ENCODE measurements around the gene ARRDC5. TPM values are rescaled to one million over a fixed set of nuclear protein-coding genes. Genes with fewer than 3 reads are reported as not detected.
A peak's percentile ranks its signal among the peaks of the same experiment; 100 is the strongest.

Gene ARRDC5
- total and polyA plus RNA-seq, 2 of the 13 experiments (the other 11 are each of a cell fraction or from before 2014, with no cell fraction given) = not detected

DNA sequence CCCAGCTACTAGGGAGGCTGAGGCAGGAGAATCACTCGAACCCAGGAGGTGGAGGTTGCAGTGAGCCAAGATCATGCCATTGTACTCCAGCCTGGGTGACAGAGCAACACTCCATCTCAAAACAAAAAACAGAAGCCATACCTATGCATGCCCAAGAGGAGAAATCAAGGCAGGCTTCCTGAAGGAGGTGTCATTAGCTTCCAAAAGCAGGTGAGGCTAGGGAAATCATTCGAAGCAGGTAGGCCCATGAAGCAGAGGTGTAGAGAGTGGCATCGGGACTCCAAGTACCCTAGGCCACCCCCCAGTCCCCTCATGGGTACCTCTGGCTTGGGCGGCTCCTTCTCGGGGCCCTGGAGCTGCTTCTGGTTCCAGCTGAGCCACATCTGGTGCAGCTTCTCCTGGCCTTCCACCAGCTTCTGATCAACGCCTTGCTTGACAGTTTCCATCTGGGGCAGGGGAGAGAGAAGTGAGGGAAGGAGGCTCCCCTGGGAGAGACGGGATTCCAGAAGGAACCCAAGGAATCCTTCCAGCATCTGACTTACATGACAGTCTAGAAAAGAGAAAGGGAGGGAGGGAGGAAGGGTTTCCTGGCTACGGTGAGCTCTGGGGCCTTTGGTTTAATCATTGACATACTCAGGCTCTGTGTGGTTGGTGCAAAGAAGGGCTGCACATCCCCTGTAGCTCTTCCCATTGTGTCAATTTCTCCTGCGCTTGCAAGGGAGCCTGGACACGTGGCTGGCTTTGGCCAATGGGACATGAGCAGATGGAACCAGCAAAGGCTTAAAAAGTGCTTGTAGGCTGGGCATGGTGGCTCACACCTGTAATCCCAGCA is 58.1 kb downstream of the ARRDC5 start (continued):
- TF ChIP-seq, protein P1, sequence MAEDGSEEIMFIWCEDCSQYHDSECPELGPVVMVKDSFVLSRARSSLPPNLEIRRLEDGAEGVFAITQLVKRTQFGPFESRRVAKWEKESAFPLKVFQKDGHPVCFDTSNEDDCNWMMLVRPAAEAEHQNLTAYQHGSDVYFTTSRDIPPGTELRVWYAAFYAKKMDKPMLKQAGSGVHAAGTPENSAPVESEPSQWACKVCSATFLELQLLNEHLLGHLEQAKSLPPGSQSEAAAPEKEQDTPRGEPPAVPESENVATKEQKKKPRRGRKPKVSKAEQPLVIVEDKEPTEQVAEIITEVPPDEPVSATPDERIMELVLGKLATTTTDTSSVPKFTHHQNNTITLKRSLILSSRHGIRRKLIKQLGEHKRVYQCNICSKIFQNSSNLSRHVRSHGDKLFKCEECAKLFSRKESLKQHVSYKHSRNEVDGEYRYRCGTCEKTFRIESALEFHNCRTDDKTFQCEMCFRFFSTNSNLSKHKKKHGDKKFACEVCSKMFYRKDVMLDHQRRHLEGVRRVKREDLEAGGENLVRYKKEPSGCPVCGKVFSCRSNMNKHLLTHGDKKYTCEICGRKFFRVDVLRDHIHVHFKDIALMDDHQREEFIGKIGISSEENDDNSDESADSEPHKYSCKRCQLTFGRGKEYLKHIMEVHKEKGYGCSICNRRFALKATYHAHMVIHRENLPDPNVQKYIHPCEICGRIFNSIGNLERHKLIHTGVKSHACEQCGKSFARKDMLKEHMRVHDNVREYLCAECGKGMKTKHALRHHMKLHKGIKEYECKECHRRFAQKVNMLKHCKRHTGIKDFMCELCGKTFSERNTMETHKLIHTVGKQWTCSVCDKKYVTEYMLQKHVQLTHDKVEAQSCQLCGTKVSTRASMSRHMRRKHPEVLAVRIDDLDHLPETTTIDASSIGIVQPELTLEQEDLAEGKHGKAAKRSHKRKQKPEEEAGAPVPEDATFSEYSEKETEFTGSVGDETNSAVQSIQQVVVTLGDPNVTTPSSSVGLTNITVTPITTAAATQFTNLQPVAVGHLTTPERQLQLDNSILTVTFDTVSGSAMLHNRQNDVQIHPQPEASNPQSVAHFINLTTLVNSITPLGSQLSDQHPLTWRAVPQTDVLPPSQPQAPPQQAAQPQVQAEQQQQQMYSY (CRISPR knock-in tag; IDR thresholded peaks at IDR 0.05) = no peak
- TF ChIP-seq ZNF878 (CRISPR knock-in tag; IDR thresholded peaks at IDR 0.05) (no peak), RFX3 (CRISPR knock-in tag; IDR thresholded peaks at IDR 0.05) (no peak), ZFX (CRISPR knock-in tag; IDR thresholded peaks at IDR 0.05; ENCODE audit: low read depth) (peak; percentile 49; the same call in 1 of the 2 replicates), ISX (CRISPR knock-in tag; conservative IDR thresholded peaks at IDR 0.05) (no peak), KDM5A (IDR thresholded peaks at IDR 0.05; ENCODE audit: borderline replicate concordance, low read length) (no peak), ARNT2 (CRISPR knock-in tag; IDR thresholded peaks at IDR 0.05; ENCODE audit: low read depth) (no peak), ZNF709 (CRISPR knock-in tag; IDR thresholded peaks at IDR 0.05) (no peak), ZNF468 (CRISPR knock-in tag; IDR thresholded peaks at IDR 0.05) (no peak), ZFP36 (IDR thresholded peaks at IDR 0.05; ENCODE audit: borderline replicate concordance, low read depth, low read length, partially characterized antibody) (peak; percentile 87), ATF7 (IDR thresholded peaks at IDR 0.05) (no peak), ATF7 (CRISPR knock-in tag; IDR thresholded peaks at IDR 0.05) (no peak), ZFP90 (CRISPR knock-in tag; IDR thresholded peaks at IDR 0.05; ENCODE audit: borderline replicate concordance) (no peak), ATRX (CRISPR knock-in tag; IDR thresholded peaks at IDR 0.05; ENCODE audit: borderline replicate concordance) (no peak), HHEX (CRISPR knock-in tag; IDR thresholded peaks at IDR 0.05) (no peak), NFYB (CRISPR knock-in tag; IDR thresholded peaks at IDR 0.05) (peak; percentile 57; the same call in 1 of the 2 replicates), RBM22 (optimal IDR thresholded peaks at IDR 0.05; ENCODE audit: low read length) (no peak), GZF1 (CRISPR knock-in tag; IDR thresholded peaks at IDR 0.05) (no peak), ZFP1 (CRISPR knock-in tag; IDR thresholded peaks at IDR 0.05) (no peak), KLF6 (CRISPR knock-in tag; IDR thresholded peaks at IDR 0.05) (no peak), ZNF230 (CRISPR knock-in tag; IDR thresholded peaks at IDR 0.05) (no peak), JARID2 (CRISPR knock-in tag; IDR thresholded peaks at IDR 0.05; ENCODE audit: insufficient replicate concordance) (no peak), FOXO1 (CRISPR knock-in tag; IDR thresholded peaks at IDR 0.05) (no peak), ZNF382 (CRISPR knock-in tag; IDR thresholded peaks at IDR 0.05; ENCODE audit: borderline replicate concordance) (no peak), ZNF24 (IDR thresholded peaks at IDR 0.05) (no peak), ZNF460 (CRISPR knock-in tag; IDR thresholded peaks at IDR 0.05; ENCODE audit: borderline replicate concordance) (0 out of 2 replicates have a peak, but pooled peaks have one; percentile 61), ZNF639 (CRISPR knock-in tag; conservative IDR thresholded peaks at IDR 0.05) (no peak)
- TF ChIP-seq, protein P2, sequence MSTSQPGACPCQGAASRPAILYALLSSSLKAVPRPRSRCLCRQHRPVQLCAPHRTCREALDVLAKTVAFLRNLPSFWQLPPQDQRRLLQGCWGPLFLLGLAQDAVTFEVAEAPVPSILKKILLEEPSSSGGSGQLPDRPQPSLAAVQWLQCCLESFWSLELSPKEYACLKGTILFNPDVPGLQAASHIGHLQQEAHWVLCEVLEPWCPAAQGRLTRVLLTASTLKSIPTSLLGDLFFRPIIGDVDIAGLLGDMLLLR (CRISPR knock-in tag; IDR thresholded peaks at IDR 0.05) = no peak
